22Rv1 (cell line): ENCODE measurements around the gene TMPRSS15.

Experiments used
- H3K27ac ChIP-seq: fragments of 450-650 bp; 2 replicates; pipeline ENCODE4 v1.5.1; 2017
- CTCF ChIP-seq: fragments of 450-650 bp; IDR thresholded peaks from 2 replicates; pipeline ENCODE4 v1.5.1; 2017; ENCODE audit warnings: mild to moderate bottlenecking
- ZFX ChIP-seq: fragments of 450-650 bp; IDR thresholded peaks from 2 replicates; pipeline ENCODE4 v1.6.1; 2017; ENCODE audit warnings: antibody characterized with exemption, borderline replicate concordance

The TMPRSS15 gene

GRCh38 chr21:18267496-18267895 is 136.1 kb downstream of the TMPRSS15 start:
- TF ChIP-seq ZFX (no peak), CTCF (no peak)
- no peak overlapping the region for H3K27ac ChIP-seq

GRCh38 chr21:18265944-18266343 is 137.6 kb downstream of the TMPRSS15 start:
- TF ChIP-seq ZFX (no peak), CTCF (peak; percentile 21)

GRCh38 chr21:18253799-18254198 is 149.8 kb downstream of the TMPRSS15 start:
- no peak overlapping the region for H3K27ac ChIP-seq
- TF ChIP-seq CTCF: no peak
- no peak for TF ChIP-seq ZFX

More at GRCh38 chr21:18265944-18266343, 137.6 kb downstream of the TMPRSS15 start:
- no peak overlapping the region for H3K27ac ChIP-seq

- H3K27ac ChIP-seq: no peak overlapping the region
- TF ChIP-seq CTCF: no peak
- no peak for TF ChIP-seq ZFX
Observed at GRCh38 chr21:18253221-18253620, 150.4 kb downstream of the TMPRSS15 start.

- TF ChIP-seq ZFX (no peak), CTCF (no peak)
- H3K27ac ChIP-seq: no peak overlapping the region
Observed at GRCh38 chr21:18252680-18253079, 150.9 kb downstream of the TMPRSS15 start.

- H3K27ac ChIP-seq: no peak overlapping the region
- TF ChIP-seq ZFX: no peak
- no peak for TF ChIP-seq CTCF
Observed at GRCh38 chr21:18252256-18252655, 151.3 kb downstream of the TMPRSS15 start.

GRCh38 chr21:18251065-18251464 is 152.5 kb downstream of the TMPRSS15 start:
- TF ChIP-seq ZFX (no peak), CTCF (no peak)
- H3K27ac ChIP-seq: no peak overlapping the region
